Dedifferentiated amniotic fluid mesenchymal stem cell (primary cell): Measurements from ENCODE around the gene TPK1.
"Not testable (repeated sequence)": the region's sequence is repeated elsewhere in the genome, so short reads cannot be mapped to it uniquely, and the experiment has no call there.

Experiments
- DNase-seq: peaks from one replicate; pipeline ENCODE4 v3.0.0-alpha.2; 2016; ENCODE audit errors: extremely low spot score

The TPK1 gene

DNA sequence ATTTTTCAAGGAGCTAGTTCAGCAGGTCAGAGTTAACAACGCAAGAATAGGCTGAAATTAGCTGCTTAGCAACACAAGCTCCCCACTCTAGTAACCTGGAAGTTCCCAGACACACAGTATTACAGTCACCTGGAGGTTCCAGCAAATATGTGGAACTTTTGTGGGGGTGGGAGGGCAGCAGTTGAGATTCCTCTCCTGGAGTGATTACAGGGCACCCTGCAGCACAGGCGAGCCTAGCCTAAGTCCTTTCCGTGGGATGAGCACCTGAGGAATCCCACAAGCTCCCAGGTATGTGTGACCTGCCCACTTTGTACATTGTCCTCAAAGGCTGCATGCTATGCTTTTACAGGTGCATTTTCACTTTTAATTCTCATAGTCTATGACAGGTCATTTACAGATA lies 13.6 kb downstream of the TPK1 start:
- DNase-seq, result no peak

DNA sequence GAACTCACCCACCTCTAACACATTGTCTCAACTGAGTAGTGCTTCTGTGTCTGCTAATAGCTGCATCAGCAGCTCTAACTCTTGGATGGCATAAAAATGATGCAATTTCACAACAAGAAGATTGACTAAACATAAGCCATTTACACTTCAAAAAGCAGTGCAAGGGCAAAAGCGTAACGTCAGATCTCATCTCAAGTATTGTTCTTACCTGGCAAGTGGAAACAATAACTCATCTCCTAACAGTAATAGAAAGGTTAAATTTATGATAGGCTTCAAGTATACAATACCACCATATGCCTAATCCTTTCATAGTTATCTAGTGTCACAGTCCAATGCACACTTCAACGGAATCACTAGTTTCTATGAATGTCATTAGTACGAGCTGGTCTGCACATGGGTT lies 14.8 kb downstream of the TPK1 start:
- no peak for DNase-seq

GRCh38 chr7:144820552-144820951 lies 15.3 kb downstream of the TPK1 start:
- DNase-seq, result no peak

GRCh38 chr7:144819566-144819965 lies 16.3 kb downstream of the TPK1 start:
- no peak for DNase-seq

DNA sequence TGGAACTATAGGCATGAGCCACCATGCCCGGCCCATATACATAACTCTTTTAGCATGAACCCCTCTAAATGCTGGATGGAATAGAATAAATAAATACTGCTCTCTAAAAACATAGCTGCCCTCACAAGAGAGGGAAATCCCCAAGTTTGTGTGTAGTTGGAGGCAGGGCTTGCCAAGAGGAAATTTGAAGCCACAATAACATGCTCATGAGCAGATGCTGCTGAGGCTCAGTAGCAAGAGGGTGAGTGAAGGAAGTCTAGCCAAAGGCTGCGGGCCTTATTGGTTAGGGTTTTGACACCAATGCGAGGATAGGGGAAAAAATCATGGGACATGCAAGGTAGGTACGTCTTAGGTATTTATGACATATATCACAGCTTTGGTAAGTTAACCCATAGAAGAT lies 17.3 kb downstream of the TPK1 start:
- DNase-seq, result peak; percentile 48

DNA sequence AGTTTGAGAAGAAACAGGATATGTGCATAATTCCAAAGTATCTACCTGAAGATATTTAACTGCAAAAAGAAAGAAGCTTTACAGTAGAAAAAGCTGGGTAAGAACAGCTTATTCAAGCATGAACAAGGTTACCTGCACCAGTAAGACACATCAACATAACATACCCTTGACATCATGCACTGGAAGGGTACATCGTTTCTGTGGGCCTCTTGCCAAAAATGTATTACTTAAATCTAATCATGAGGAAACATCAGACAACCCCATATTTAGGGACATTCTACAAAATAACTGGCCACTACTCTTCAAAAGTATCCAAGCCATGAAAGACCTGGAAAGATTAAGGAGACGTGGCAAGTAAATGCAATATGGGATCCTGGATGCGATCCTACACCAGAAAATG lies 18.9 kb downstream of the TPK1 start:
- DNase-seq, result no peak

GRCh38 chr7:144814299-144814698 lies 21.6 kb downstream of the TPK1 start:
- no peak for DNase-seq

- DNase-seq, result no peak
Observed at GRCh38 chr7:144812379-144813283, 23.2 kb downstream of the TPK1 start.

DNA sequence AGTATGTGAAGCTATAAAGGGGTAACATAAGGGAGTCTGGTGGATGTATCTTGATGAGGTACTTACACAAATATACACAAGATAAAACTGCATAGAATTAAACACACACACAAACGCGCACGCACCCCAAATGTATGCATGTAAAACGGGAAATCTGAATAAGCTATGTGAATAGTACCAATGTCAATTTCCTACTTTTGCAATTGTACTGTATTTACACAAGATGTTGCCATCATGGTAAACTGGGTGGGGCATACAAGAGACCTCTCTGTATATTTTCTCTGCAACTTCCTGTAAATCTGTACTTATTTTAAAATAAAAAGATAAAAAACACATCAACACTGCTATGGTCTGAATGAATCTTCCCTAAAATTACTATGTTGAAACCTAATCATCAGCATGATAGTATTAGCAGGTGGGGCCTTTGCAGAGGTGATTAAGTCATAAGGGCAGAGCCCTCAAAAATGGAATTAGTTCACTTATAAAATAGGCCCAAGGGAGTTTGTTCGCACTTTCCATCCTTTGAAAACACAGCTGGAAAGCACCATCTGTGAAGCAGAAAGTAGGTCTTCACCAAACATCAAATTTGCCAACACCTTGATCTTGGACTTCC lies 30.1 kb downstream of the TPK1 start:
- DNase-seq, result no peak

- not testable (repeated sequence) for DNase-seq
Observed at GRCh38 chr7:144800678-144801436, 35.0 kb downstream of the TPK1 start.

- no peak for DNase-seq
Observed at GRCh38 chr7:144796919-144797318, 38.9 kb downstream of the TPK1 start.

GRCh38 chr7:144792050-144792449 lies 43.8 kb downstream of the TPK1 start:
- DNase-seq, result no peak

DNA sequence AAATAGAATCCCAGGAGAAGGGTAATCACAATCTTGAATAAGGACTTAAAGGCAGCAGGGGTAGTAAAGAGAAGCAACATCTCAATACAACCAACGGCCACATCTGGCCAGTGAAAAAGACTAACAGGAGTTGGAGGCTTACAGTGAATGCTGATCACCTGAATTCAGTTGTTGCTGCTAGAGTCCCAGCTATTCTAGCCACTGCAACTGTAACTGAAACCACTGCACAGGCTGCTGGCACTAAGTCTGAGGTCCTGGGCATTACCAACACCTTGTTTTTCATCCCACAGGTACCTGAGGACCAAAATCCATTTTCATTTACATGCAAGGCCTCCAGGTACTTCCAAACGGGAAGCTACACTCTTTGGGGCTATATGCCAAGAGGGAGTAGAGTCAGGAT lies 44.4 kb downstream of the TPK1 start:
- no peak for DNase-seq

- DNase-seq, result no peak
Observed at GRCh38 chr7:144787127-144787526, 48.7 kb downstream of the TPK1 start.

DNA sequence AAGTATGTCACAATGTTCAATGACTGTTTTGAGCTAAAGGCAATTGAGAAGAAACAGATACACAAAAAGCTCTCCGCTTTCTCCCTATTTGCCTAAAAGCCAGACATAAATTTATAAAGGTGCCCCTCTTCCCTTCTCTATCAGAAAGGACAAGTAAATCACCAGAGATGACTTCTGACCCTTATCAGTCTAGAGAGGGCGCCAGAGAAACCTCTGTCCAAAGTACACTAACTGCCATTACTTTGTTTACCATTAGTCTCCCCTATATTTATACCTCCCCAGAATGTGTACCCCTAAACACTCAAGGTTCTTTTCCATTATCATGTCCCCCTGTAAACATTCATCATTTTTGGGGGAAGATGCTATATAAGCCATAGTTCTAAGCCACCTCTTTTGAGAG lies 49.3 kb downstream of the TPK1 start:
- DNase-seq, result no peak

DNA sequence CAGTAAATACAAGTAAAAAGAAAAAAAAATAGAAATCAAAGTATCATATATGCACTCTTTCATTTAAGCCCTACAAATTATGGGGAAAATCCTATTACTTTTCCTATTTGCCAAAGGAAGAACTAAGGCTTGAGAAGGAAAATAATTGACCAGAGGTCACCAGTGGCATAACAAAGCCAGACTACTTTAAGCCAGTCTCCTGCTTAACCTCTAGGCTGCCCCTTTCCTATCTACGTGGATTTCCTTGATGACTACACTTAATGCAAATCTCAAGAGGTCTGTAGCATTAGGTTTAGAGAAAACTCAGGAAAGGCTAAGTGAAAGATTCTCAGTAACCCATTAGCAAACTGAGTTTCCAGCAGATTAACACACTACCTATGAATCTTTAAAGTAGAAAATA lies 49.8 kb downstream of the TPK1 start:
- no peak for DNase-seq

- DNase-seq, result no peak
Observed at GRCh38 chr7:144785521-144785920, 50.3 kb downstream of the TPK1 start.

DNA sequence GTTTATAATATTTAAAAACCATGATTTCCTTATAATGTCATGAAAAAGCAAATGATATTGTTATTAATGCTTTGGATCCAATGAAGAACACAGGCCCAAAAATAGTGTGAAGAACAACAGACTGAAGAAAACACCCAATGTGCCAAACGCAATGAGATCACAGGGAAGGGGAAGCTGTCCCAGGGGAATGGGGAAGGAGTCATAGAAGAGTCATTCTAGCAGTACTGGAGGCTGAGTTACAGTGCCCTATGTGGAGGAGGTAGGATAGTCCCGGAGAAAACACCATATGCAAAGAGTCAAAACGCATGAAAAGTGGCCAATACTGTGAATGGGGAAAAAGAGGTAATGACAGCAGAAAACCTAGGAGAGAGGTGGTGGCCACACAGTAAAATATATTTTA lies 50.9 kb downstream of the TPK1 start:
- DNase-seq, result no peak

- no peak for DNase-seq
Observed at GRCh38 chr7:144784441-144784840, 51.4 kb downstream of the TPK1 start.

DNA sequence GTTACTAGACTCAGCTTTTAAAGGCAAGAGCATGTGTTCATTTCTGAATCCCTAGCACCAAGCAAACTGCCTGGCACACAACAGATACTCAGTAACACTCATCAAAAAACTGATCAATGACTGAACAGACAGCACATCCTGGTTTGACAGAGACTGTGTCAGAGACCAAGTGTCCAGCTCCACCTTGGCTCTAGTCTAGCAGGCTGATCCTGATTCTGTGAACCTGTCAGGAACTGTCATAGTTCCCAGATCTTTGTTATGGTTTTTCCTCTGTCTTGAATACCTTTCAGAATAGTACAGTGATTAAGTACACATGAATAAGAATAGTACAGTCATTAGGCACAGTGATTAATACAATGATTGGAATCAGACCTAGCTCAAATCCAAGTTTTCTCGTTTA lies 53.0 kb downstream of the TPK1 start:
- DNase-seq, result no peak

- DNase-seq, result no peak
Observed at GRCh38 chr7:144780071-144780608, 55.7 kb downstream of the TPK1 start.

DNA sequence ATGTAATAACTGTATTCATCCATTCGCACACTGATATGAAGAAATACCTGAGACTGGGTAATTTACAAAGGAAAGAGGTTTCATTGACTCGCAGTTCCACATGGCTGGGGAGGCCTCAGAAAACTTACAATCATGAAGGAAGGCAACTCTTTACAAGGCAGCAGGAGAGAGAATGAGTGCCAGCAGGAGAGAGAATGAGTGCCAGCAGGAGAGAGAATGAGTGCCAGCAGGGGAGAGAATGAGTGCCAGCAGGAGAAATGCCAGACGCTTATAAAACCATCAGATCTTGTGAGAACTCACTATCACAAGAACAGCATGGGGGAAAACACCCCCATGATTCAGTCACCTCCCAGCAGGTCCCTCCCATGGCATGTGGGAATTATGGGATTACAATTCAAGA lies 58.0 kb downstream of the TPK1 start:
- not testable (repeated sequence) for DNase-seq
